ENCODE measurements around the gene GSTO1. TPM values are rescaled to one million over a fixed set of nuclear protein-coding genes. Genes with fewer than 3 reads are reported as not detected.

Gene GSTO1
- total and polyA plus RNA-seq, 2 donors from 2014 or later, result 83.7 to 263 TPM

- Histone ChIP-seq H3K9ac (ENCODE audit: low read length in 3 of 3) (no peak overlapping the region), H3K4me3 (ENCODE audit: low read length in 3 of 3) (no peak overlapping the region), H3K9me3 (ENCODE audit: control insufficient read depth in 2 of 3, insufficient read depth in 1 of 3, low read length in 3 of 3) (no peaks in the 10 kb centered on the region), H3K27ac (ENCODE audit: low read depth in 2 of 2, low read length in 2 of 2) (no peak overlapping the region), H3K36me3 (ENCODE audit: control insufficient read depth in 2 of 3, insufficient read depth in 3 of 3, low read length in 3 of 3) (peaks cover 0 to 3% (median 0%) of the 10 kb centered on the region in 3 donors), H3K4me1 (ENCODE audit: control insufficient read depth in 2 of 3, insufficient read depth in 2 of 3, low read depth in 1 of 3, low read length in 3 of 3) (no peaks in the 10 kb centered on the region), H3K27me3 (ENCODE audit: control insufficient read depth, insufficient read depth, low read length) (no peaks in the 10 kb centered on the region)
- DNase-seq, result no peak
- no peak for FAIRE-seq
- intact Hi-C loops (cut with DNase I), result no loop called here
- TF ChIP-seq CTCF (IDR thresholded peaks at IDR 0.05; ENCODE audit: borderline replicate concordance, extremely low read depth, insufficient read depth), result no peak
Observed at GRCh38 chr10:104279550-104280259, 25.0 kb downstream of the GSTO1 start.

- intact Hi-C loops (cut with DNase I), result no loop called here
- no peak for TF ChIP-seq CTCF (IDR thresholded peaks at IDR 0.05; ENCODE audit: borderline replicate concordance, extremely low read depth, insufficient read depth)
- H3K4me1 ChIP-seq (ENCODE audit: control insufficient read depth in 2 of 3, insufficient read depth in 2 of 3, low read depth in 1 of 3, low read length in 3 of 3), result no peaks in the 10 kb centered on the region
- H3K9me3 ChIP-seq (ENCODE audit: control insufficient read depth in 2 of 3, insufficient read depth in 1 of 3, low read length in 3 of 3), result no peaks in the 10 kb centered on the region
- H3K27me3 ChIP-seq (ENCODE audit: control insufficient read depth, insufficient read depth, low read length), result no peaks in the 10 kb centered on the region
- H3K9ac ChIP-seq (ENCODE audit: low read length in 3 of 3), result no peak overlapping the region
- DNase-seq (no peak), FAIRE-seq (no peak)
- no peak overlapping the region for H3K27ac ChIP-seq (ENCODE audit: low read depth in 2 of 2, low read length in 2 of 2)
- peaks cover 0 to 3% (median 0%) of the 10 kb centered on the region in 3 donors for H3K36me3 ChIP-seq (ENCODE audit: control insufficient read depth in 2 of 3, insufficient read depth in 3 of 3, low read length in 3 of 3)
- no peak overlapping the region for H3K4me3 ChIP-seq (ENCODE audit: low read length in 3 of 3)
Observed at GRCh38 chr10:104281694-104282093, 27.0 kb downstream of the GSTO1 start.

- Histone ChIP-seq H3K4me3 (ENCODE audit: low read length in 3 of 3) (no peak overlapping the region), H3K36me3 (ENCODE audit: control insufficient read depth in 2 of 3, insufficient read depth in 3 of 3, low read length in 3 of 3) (peaks cover 0 to 2% (median 0%) of the 10 kb centered on the region in 3 donors), H3K27ac (ENCODE audit: low read depth in 2 of 2, low read length in 2 of 2) (no peak overlapping the region), H3K9ac (ENCODE audit: low read length in 3 of 3) (no peak overlapping the region), H3K4me1 (ENCODE audit: control insufficient read depth in 2 of 3, insufficient read depth in 2 of 3, low read depth in 1 of 3, low read length in 3 of 3) (no peaks in the 10 kb centered on the region), H3K9me3 (ENCODE audit: control insufficient read depth in 2 of 3, insufficient read depth in 1 of 3, low read length in 3 of 3) (no peaks in the 10 kb centered on the region), H3K27me3 (ENCODE audit: control insufficient read depth, insufficient read depth, low read length) (no peaks in the 10 kb centered on the region)
- DNase-seq, result no peak
- no peak for TF ChIP-seq CTCF (IDR thresholded peaks at IDR 0.05; ENCODE audit: borderline replicate concordance, extremely low read depth, insufficient read depth)
- no peak for FAIRE-seq
- intact Hi-C loops (cut with DNase I), result no loop called here
Observed at GRCh38 chr10:104284846-104285245, 30.2 kb downstream of the GSTO1 start.
